H1 (cell line): ENCODE data around the gene OTUD1.

ENCODE experiments used
- CHD1 ChIP-seq: IDR thresholded peaks from 2 replicates; pipeline ENCODE4 v1.6.1; 2012; ENCODE audit warnings: low read depth, low read length, improper control_type of control experiment
- MAFK ChIP-seq: IDR thresholded peaks from 2 replicates; pipeline ENCODE4 v1.6.1; 2012; ENCODE audit warnings: low read depth, mild to moderate bottlenecking, improper control_type of control experiment, low read length
- NRF1 ChIP-seq: IDR thresholded peaks from 2 replicates; pipeline ENCODE4 v1.6.1; 2011; ENCODE audit warnings: mild to moderate bottlenecking, low read depth, low read length, improper control_type of control experiment
- POLR2AphosphoS5 ChIP-seq: IDR thresholded peaks from 2 replicates; pipeline ENCODE4 v1.6.1; 2011; ENCODE audit warnings: low read depth, low read length
- RAD21 ChIP-seq, 2 experiments: IDR thresholded peaks in 1 of 2; conservative IDR thresholded peaks in 1 of 2; 2 replicates each; pipeline ENCODE4 v1.6.1; 2011; ENCODE audit warnings: low read depth in 2 of 2, low read length in 2 of 2, improper control_type of control experiment in 1 of 2, inconsistent platforms in 1 of 2, mild to moderate bottlenecking in 1 of 2, moderate library complexity in 1 of 2
- RFX5 ChIP-seq: IDR thresholded peaks from 2 replicates; pipeline ENCODE4 v1.6.1; 2011; ENCODE audit warnings: low read depth, low read length, improper control_type of control experiment, borderline replicate concordance
- RNF2 ChIP-seq: fragments of 200-900, 300-1000 bp; sonication (generic); IDR thresholded peaks from 2 replicates; pipeline ENCODE4 v1.7.1; 2016; ENCODE audit warnings: borderline replicate concordance, low read depth, mild to moderate bottlenecking, antibody characterized with exemption, low read length; ENCODE audit not compliant: poor library complexity, severe bottlenecking; ENCODE audit errors: missing control alignments
- SP2 ChIP-seq: IDR thresholded peaks from 2 replicates; pipeline ENCODE4 v1.6.1; 2012; ENCODE audit warnings: mild to moderate bottlenecking, low read length, inconsistent platforms
- TCF12 ChIP-seq: IDR thresholded peaks from 2 replicates; pipeline ENCODE4 v1.6.1; 2011; ENCODE audit warnings: low read depth, mild to moderate bottlenecking, low read length
- TF ChIP-seq, protein P1 (sequence below), 3 experiments: IDR thresholded peaks; 1 replicate in 2 of 3; 2 replicates in 1 of 3; pipeline versions ENCODE4 v1.5.1 to v1.6.1; 2011; ENCODE audit warnings: low read length in 3 of 3, mild to moderate bottlenecking in 3 of 3, inconsistent platforms in 2 of 3, low read depth in 1 of 3, moderate library complexity in 1 of 3; ENCODE audit not compliant: insufficient read depth in 1 of 3; ENCODE audit errors: control extremely low read depth in 1 of 3

GRCh38 chr10:23474081-23474480 is 35.2 kb downstream of the OTUD1 start:
- TF ChIP-seq MAFK = no peak
- no peak for TF ChIP-seq NRF1
- no peak for TF ChIP-seq CHD1
- TF ChIP-seq TCF12 = no peak
- no peak for TF ChIP-seq POLR2AphosphoS5
- no peak for TF ChIP-seq RAD21 (IDR thresholded peaks at IDR 0.05 in 1 of 2, conservative IDR thresholded peaks at IDR 0.05 in 1 of 2; ENCODE audit: low read depth in 2 of 2, low read length in 2 of 2)
- no peak for TF ChIP-seq SP2
- TF ChIP-seq, protein P1, sequence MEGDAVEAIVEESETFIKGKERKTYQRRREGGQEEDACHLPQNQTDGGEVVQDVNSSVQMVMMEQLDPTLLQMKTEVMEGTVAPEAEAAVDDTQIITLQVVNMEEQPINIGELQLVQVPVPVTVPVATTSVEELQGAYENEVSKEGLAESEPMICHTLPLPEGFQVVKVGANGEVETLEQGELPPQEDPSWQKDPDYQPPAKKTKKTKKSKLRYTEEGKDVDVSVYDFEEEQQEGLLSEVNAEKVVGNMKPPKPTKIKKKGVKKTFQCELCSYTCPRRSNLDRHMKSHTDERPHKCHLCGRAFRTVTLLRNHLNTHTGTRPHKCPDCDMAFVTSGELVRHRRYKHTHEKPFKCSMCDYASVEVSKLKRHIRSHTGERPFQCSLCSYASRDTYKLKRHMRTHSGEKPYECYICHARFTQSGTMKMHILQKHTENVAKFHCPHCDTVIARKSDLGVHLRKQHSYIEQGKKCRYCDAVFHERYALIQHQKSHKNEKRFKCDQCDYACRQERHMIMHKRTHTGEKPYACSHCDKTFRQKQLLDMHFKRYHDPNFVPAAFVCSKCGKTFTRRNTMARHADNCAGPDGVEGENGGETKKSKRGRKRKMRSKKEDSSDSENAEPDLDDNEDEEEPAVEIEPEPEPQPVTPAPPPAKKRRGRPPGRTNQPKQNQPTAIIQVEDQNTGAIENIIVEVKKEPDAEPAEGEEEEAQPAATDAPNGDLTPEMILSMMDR (IDR thresholded peaks at IDR 0.05; ENCODE audit: control extremely low read depth in 1 of 3, insufficient read depth in 1 of 3, low read depth in 1 of 3, low read length in 3 of 3) = no peak
- no peak for TF ChIP-seq RNF2
- TF ChIP-seq RFX5 = no peak
